Measurements from ENCODE around the gene LCE4A. TPM values are rescaled to one million over a fixed set of nuclear protein-coding genes. Genes with fewer than 3 reads are reported as not detected.

The LCE4A gene
- polyA plus RNA-seq, 2 of the 4 experiments (the other 2 are of a cell fraction), result not detected

DNA sequence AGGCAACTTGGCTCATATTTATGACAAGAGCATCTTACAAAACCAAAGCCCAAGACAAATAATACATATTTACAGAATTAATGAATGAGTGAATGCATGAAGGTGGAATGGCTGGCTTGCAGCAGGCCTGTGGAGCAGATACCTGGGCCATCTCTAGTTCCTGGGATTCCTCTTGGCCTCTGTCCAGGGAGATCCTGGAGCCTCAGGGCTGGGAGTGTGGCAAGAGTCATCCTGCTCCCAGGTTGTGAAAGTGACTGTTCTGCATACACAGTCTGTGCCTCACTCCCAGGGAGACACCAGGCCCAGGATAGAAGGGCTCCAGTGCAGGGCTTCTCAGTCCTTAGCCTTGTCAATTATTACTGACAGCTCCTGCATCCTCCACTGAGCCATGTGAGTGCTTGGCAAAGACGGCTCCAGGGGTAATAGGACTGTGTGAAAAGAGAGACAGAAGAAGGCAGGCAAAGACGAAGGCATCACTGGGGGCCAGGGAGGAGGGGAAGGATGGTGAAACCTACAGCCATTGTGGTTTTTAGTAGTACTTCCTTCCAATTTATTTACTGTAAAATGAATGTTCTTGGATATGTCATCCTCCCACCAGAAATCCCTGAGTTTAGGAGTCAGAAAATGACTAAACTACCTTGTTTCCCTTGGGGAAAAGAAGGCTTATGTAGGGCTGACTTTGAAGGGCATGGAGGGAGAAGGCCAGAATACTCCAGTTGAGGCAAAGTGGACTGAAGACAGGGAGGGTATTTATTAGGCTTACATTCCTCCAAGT is 35.6 kb downstream of the LCE4A start:
- H3K9me3 ChIP-seq, result no peaks in the 10 kb centered on the region
- ChIA-PET CTCF (interaction anchor here (0.6 to 1.6 kb wide), 2 partner anchors 12 to 233 kb away, joined by 3 to 4 read pairs; no protein-coding TSS in a partner anchor), POLR2A (no interaction called here)
- H3K4me2 ChIP-seq, result no peak overlapping the region
- WGBS (ENCODE audit: missing lambda C conversion rate), result 10% methylated on average over 2 of the region's 2 CpGs
- no peak overlapping the region for H3K27ac ChIP-seq
- TF ChIP-seq RNF2 (IDR thresholded peaks at IDR 0.05; ENCODE audit: borderline replicate concordance, low read depth) (no peak), FOSB (CRISPR knock-in tag; IDR thresholded peaks at IDR 0.05) (no peak)
- TF ChIP-seq, protein P1, sequence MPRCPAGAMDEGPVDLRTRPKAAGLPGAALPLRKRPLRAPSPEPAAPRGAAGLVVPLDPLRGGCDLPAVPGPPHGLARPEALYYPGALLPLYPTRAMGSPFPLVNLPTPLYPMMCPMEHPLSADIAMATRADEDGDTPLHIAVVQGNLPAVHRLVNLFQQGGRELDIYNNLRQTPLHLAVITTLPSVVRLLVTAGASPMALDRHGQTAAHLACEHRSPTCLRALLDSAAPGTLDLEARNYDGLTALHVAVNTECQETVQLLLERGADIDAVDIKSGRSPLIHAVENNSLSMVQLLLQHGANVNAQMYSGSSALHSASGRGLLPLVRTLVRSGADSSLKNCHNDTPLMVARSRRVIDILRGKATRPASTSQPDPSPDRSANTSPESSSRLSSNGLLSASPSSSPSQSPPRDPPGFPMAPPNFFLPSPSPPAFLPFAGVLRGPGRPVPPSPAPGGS (IDR thresholded peaks at IDR 0.05), result no peak
- ATAC-seq, result peak; percentile 33 to 39; a peak in 2 of 6 replicates
- no peak for FAIRE-seq
- no peak overlapping the region for H3K4me3 ChIP-seq
- H3K4me1 ChIP-seq, result no peaks in the 10 kb centered on the region
- DNase-seq (ENCODE audit: low read depth in 1 of 2, low spot score in 1 of 2), result peak in 1 of 2 experiments; percentile 10

DNA sequence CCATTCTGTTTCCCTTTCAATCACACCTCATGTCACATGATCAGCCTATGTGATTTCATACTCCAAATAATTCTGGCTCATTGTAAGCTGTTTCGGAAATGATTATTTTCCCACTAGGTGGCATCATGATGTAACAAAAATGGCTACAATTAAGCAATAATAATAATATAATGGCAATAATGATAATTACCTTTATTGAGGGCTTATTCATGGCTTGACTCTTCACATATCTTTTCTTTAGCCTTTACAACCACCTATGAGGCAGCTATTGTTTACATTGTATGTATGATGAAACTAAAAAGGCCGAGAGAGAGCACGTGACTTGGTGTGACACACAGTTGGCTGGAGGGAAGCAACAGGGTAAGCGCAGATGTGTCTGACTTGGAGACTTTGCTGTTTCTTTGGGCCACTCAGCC is 37.3 kb downstream of the LCE4A start:
- FAIRE-seq, result peak; percentile 28
- DNase-seq (ENCODE audit: low read depth in 1 of 2, low spot score in 1 of 2), result peak in 1 of 2 experiments; percentile 31
- TF ChIP-seq, protein P2, sequence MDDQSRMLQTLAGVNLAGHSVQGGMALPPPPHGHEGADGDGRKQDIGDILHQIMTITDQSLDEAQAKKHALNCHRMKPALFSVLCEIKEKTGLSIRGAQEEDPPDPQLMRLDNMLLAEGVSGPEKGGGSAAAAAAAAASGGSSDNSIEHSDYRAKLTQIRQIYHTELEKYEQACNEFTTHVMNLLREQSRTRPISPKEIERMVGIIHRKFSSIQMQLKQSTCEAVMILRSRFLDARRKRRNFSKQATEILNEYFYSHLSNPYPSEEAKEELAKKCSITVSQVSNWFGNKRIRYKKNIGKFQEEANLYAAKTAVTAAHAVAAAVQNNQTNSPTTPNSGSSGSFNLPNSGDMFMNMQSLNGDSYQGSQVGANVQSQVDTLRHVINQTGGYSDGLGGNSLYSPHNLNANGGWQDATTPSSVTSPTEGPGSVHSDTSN (IDR thresholded peaks at IDR 0.05), result no peak
- TF ChIP-seq SMC3 (IDR thresholded peaks at IDR 0.05), result 0 out of 3 replicates have a peak, but pooled peaks have one; percentile 6
- peak in 1 of 2 experiments; percentile 16; a peak in 2 of 5 replicates for TF ChIP-seq RAD21 (conservative IDR thresholded peaks at IDR 0.05 in 1 of 2, IDR thresholded peaks at IDR 0.05 in 1 of 2)
- TF ChIP-seq, protein P3, sequence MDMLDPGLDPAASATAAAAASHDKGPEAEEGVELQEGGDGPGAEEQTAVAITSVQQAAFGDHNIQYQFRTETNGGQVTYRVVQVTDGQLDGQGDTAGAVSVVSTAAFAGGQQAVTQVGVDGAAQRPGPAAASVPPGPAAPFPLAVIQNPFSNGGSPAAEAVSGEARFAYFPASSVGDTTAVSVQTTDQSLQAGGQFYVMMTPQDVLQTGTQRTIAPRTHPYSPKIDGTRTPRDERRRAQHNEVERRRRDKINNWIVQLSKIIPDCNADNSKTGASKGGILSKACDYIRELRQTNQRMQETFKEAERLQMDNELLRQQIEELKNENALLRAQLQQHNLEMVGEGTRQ (IDR thresholded peaks at IDR 0.05), result peak; percentile 74
- TF ChIP-seq, protein P4, sequence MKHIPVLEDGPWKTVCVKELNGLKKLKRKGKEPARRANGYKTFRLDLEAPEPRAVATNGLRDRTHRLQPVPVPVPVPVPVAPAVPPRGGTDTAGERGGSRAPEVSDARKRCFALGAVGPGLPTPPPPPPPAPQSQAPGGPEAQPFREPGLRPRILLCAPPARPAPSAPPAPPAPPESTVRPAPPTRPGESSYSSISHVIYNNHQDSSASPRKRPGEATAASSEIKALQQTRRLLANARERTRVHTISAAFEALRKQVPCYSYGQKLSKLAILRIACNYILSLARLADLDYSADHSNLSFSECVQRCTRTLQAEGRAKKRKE (CRISPR knock-in tag; IDR thresholded peaks at IDR 0.05; ENCODE audit: low read depth), result no peak
- TF ChIP-seq, protein P5, sequence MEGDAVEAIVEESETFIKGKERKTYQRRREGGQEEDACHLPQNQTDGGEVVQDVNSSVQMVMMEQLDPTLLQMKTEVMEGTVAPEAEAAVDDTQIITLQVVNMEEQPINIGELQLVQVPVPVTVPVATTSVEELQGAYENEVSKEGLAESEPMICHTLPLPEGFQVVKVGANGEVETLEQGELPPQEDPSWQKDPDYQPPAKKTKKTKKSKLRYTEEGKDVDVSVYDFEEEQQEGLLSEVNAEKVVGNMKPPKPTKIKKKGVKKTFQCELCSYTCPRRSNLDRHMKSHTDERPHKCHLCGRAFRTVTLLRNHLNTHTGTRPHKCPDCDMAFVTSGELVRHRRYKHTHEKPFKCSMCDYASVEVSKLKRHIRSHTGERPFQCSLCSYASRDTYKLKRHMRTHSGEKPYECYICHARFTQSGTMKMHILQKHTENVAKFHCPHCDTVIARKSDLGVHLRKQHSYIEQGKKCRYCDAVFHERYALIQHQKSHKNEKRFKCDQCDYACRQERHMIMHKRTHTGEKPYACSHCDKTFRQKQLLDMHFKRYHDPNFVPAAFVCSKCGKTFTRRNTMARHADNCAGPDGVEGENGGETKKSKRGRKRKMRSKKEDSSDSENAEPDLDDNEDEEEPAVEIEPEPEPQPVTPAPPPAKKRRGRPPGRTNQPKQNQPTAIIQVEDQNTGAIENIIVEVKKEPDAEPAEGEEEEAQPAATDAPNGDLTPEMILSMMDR (IDR thresholded peaks at IDR 0.05), result peak; percentile 35; the same call in 2 of the 3 replicates
- TF ChIP-seq CEBPB (IDR thresholded peaks at IDR 0.05), result peak in 1 of 2 experiments; percentile 52; a peak in 1 of 4 replicates
- H3K27ac ChIP-seq, result no peak overlapping the region
- WGBS (ENCODE audit: missing lambda C conversion rate), result 7% methylated on average over 4 of the region's 4 CpGs
- ChIA-PET CTCF (interaction anchor here (1.1 to 1.6 kb wide), 2 partner anchors 14 to 126 kb away, joined by 3 to 4 read pairs; no protein-coding TSS in a partner anchor), POLR2A (no interaction called here)
- no peaks in the 10 kb centered on the region for H3K4me1 ChIP-seq
- no peaks in the 10 kb centered on the region for H3K9me3 ChIP-seq
- H3K4me2 ChIP-seq, result peak overlapping the region; percentile 59
- ATAC-seq, result peak; percentile 62 to 75; a peak in 4 of 6 replicates
- peak overlapping the region; percentile 18; the same call in 1 of the 3 replicates for H3K4me3 ChIP-seq

DNA sequence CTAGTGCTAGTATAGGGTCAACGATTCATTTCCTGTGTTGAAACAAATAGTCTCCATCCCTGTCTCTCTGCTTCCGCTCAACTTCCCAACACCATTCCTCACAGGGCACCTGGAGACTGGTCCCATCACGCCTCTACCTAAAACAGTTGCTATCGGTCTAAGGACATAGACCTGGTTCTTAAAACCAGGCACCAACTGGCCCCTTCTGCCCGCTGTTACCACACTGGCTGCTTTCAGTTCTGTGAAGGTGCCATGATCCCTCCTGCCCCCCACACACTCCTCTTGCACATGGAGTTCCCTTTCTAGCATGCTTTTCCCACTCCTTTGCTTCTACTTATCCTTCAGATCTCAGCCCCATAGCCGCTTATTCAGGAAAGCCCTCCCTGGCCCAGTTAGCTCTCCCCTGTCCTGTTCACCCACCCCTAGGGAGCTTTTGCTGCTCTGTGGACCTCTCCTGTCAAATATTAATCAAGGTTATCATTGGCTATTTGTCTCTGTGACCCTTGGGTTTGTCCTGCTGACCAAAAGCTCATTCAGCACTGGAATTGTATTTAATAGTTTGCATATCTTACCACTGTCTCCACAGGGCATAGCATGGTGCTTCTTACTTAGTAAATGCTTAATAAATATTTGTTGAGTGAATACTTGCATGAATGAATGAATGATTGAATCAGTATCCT is 37.9 kb downstream of the LCE4A start:
- Histone ChIP-seq H3K4me3 (no peak overlapping the region; the same call in 2 of the 3 replicates), H3K27ac (no peak overlapping the region), H3K9me3 (no peaks in the 10 kb centered on the region), H3K4me1 (no peaks in the 10 kb centered on the region), H3K4me2 (peak overlapping the region; percentile 59)
- DNase-seq (ENCODE audit: low read depth in 1 of 2, low spot score in 1 of 2), result no peak
- WGBS (ENCODE audit: missing lambda C conversion rate), result 64% methylated on average over 6 of the region's 6 CpGs
- ChIA-PET POLR2A (no interaction called here), CTCF (interaction anchor here (1.1 kb wide), 1 partner anchor 126 kb away, joined by 3 read pairs; no protein-coding TSS in a partner anchor)
- TF ChIP-seq HOXB5 (CRISPR knock-in tag; IDR thresholded peaks at IDR 0.05) (no peak), RCOR1 (IDR thresholded peaks at IDR 0.05; ENCODE audit: low read depth, low read length) (no peak), KDM1A (IDR thresholded peaks at IDR 0.05; ENCODE audit: low read depth) (no peak), CEBPB (IDR thresholded peaks at IDR 0.05) (no peak), SMC3 (IDR thresholded peaks at IDR 0.05) (no peak), RFX5 (IDR thresholded peaks at IDR 0.05) (no peak), HEYL (CRISPR knock-in tag; IDR thresholded peaks at IDR 0.05) (no peak), POLR2AphosphoS2 (conservative IDR thresholded peaks at IDR 0.05; ENCODE audit: low read length) (no peak), EHF (CRISPR knock-in tag; IDR thresholded peaks at IDR 0.05) (no peak), ZSCAN20 (CRISPR knock-in tag; IDR thresholded peaks at IDR 0.05) (no peak)
- TF ChIP-seq, protein P6, sequence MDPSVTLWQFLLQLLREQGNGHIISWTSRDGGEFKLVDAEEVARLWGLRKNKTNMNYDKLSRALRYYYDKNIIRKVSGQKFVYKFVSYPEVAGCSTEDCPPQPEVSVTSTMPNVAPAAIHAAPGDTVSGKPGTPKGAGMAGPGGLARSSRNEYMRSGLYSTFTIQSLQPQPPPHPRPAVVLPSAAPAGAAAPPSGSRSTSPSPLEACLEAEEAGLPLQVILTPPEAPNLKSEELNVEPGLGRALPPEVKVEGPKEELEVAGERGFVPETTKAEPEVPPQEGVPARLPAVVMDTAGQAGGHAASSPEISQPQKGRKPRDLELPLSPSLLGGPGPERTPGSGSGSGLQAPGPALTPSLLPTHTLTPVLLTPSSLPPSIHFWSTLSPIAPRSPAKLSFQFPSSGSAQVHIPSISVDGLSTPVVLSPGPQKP (IDR thresholded peaks at IDR 0.05; ENCODE audit: low read depth, low read length), result no peak
- ATAC-seq, result peak in 1 of 2 experiments; percentile 8; a peak in 1 of 6 replicates
- FAIRE-seq, result no peak

All from A549 (cell line).